ENCODE data around the gene NUDT22.

NUDT22 gene

GRCh38 chr11:64225608-64226506 is at the start of gene NUDT22, which contains the start of gene TRPT1:
Gene NUDT22, plus strand, starts transcription at chr11:64226274. Its CDS starts 379 bp downstream, at chr11:64226653.
Gene TRPT1, minus strand, starts transcription at chr11:64226186. Its CDS starts 326 bp downstream, at chr11:64225860.
- TF ChIP-seq CTCF (IDR thresholded peaks at IDR 0.05; ENCODE audit: low read depth, low read length): peak; percentile 35
- peak within 1 kb of the TSS; percentile 84 to 89 for H3K4me3 ChIP-seq (replicated peaks in 1 of 2; ENCODE audit: low read depth in 2 of 2, low read length in 2 of 2)
- peak; percentile 74 to 82 for DNase-seq (ENCODE audit: low read depth in 2 of 2)

GRCh38 chr11:64176751-64177150 is 49.3 kb upstream of the NUDT22 start:
- H3K4me3 ChIP-seq (replicated peaks in 1 of 2; ENCODE audit: low read depth in 2 of 2, low read length in 2 of 2): no peak overlapping the region
- DNase-seq (ENCODE audit: low read depth in 2 of 2): no peak
- no peak for TF ChIP-seq CTCF (IDR thresholded peaks at IDR 0.05; ENCODE audit: low read depth, low read length)

GRCh38 chr11:64178203-64178602 is 47.9 kb upstream of the NUDT22 start:
- no peak for TF ChIP-seq CTCF (IDR thresholded peaks at IDR 0.05; ENCODE audit: low read depth, low read length)
- H3K4me3 ChIP-seq (replicated peaks in 1 of 2; ENCODE audit: low read depth in 2 of 2, low read length in 2 of 2): no peak overlapping the region
- no peak for DNase-seq (ENCODE audit: low read depth in 2 of 2)

- no peak for TF ChIP-seq CTCF (IDR thresholded peaks at IDR 0.05; ENCODE audit: low read depth, low read length)
- H3K4me3 ChIP-seq (replicated peaks in 1 of 2; ENCODE audit: low read depth in 2 of 2, low read length in 2 of 2): no peak overlapping the region
- DNase-seq (ENCODE audit: low read depth in 2 of 2): no peak
Measured at GRCh38 chr11:64178951-64179639, 47.0 kb upstream of the NUDT22 start.

GRCh38 chr11:64180891-64181290 is 45.2 kb upstream of the NUDT22 start:
- no peak for DNase-seq (ENCODE audit: low read depth in 2 of 2)
- H3K4me3 ChIP-seq (replicated peaks in 1 of 2; ENCODE audit: low read depth in 2 of 2, low read length in 2 of 2): no peak overlapping the region

More at GRCh38 chr11:64180891-64181290, 45.2 kb upstream of the NUDT22 start:
- TF ChIP-seq CTCF (IDR thresholded peaks at IDR 0.05; ENCODE audit: low read depth, low read length): no peak
